ENCODE measurements around the gene DNASE2B. TPM values are rescaled to one million over a fixed set of nuclear protein-coding genes. Genes with fewer than 3 reads are reported as not detected.

Gene DNASE2B
- not detected for polyA plus RNA-seq

- H3K4me1 Mint-ChIP-seq = no peaks in the 10 kb centered on the region
- H3K27ac Mint-ChIP-seq = no peak within 1 kb of the TSS
- H3K27me3 Mint-ChIP-seq = no peaks in the 10 kb centered on the region
- no peaks in the 10 kb centered on the region for H3K36me3 Mint-ChIP-seq
- H3K4me3 Mint-ChIP-seq = no peak within 1 kb of the TSS
- H3K9me3 Mint-ChIP-seq = no peaks in the 10 kb centered on the region
Measured at GRCh38 chr1:84398175-84399155, at the start of gene DNASE2B. Gene DNASE2B, plus strand, starts transcription at chr1:84398484. Its CDS starts 81 bp downstream, at chr1:84398565.

GRCh38 chr1:84348759-84349158, 49.5 kb upstream of the DNASE2B start:
- no peak overlapping the region for H3K4me3 Mint-ChIP-seq
- H3K4me1 Mint-ChIP-seq = no peaks in the 10 kb centered on the region
- H3K9me3 Mint-ChIP-seq = no peaks in the 10 kb centered on the region
- no peaks in the 10 kb centered on the region for H3K27me3 Mint-ChIP-seq
- no peaks in the 10 kb centered on the region for H3K36me3 Mint-ChIP-seq
- H3K27ac Mint-ChIP-seq = no peak overlapping the region

GRCh38 chr1:84350104-84350503, 48.2 kb upstream of the DNASE2B start:
- no peaks in the 10 kb centered on the region for H3K36me3 Mint-ChIP-seq
- no peaks in the 10 kb centered on the region for H3K4me1 Mint-ChIP-seq
- no peak overlapping the region for H3K27ac Mint-ChIP-seq
- peaks cover 1% of the 10 kb centered on the region for H3K27me3 Mint-ChIP-seq
- no peak overlapping the region for H3K4me3 Mint-ChIP-seq
- H3K9me3 Mint-ChIP-seq = no peaks in the 10 kb centered on the region

- H3K4me3 Mint-ChIP-seq = no peak overlapping the region
- no peaks in the 10 kb centered on the region for H3K36me3 Mint-ChIP-seq
- peaks cover 1% of the 10 kb centered on the region for H3K27me3 Mint-ChIP-seq
- no peak overlapping the region for H3K27ac Mint-ChIP-seq
- H3K9me3 Mint-ChIP-seq = peaks cover 0 to under 1% (median 0%) of the 10 kb centered on the region in 3 donors
- no peaks in the 10 kb centered on the region for H3K4me1 Mint-ChIP-seq
Measured at GRCh38 chr1:84350550-84350949, 47.7 kb upstream of the DNASE2B start.

- Mint-ChIP-seq H3K36me3 (no peaks in the 10 kb centered on the region), H3K4me3 (no peak overlapping the region), H3K9me3 (peaks cover 2 to 5% (median 4%) of the 10 kb centered on the region in 3 donors), H3K4me1 (no peaks in the 10 kb centered on the region), H3K27ac (no peak overlapping the region), H3K27me3 (peaks cover 1% of the 10 kb centered on the region)
Measured at GRCh38 chr1:84352298-84353106, 45.8 kb upstream of the DNASE2B start.

- peaks cover 1% of the 10 kb centered on the region for H3K27me3 Mint-ChIP-seq
- H3K4me1 Mint-ChIP-seq = no peaks in the 10 kb centered on the region
- no peak overlapping the region for H3K27ac Mint-ChIP-seq
- H3K9me3 Mint-ChIP-seq = peaks cover 2 to 5% (median 4%) of the 10 kb centered on the region in 3 donors
- H3K4me3 Mint-ChIP-seq = no peak overlapping the region
- peaks cover 3% of the 10 kb centered on the region for H3K36me3 Mint-ChIP-seq
Measured at GRCh38 chr1:84353695-84354094, 44.6 kb upstream of the DNASE2B start.

- Mint-ChIP-seq H3K9me3 (peaks cover 2 to 5% (median 4%) of the 10 kb centered on the region in 3 donors), H3K27ac (no peak overlapping the region), H3K4me1 (no peaks in the 10 kb centered on the region), H3K36me3 (peaks cover 3% of the 10 kb centered on the region), H3K4me3 (no peak overlapping the region), H3K27me3 (peaks cover 3% of the 10 kb centered on the region)
Measured at GRCh38 chr1:84355556-84355955, 42.7 kb upstream of the DNASE2B start.

GRCh38 chr1:84356881-84357280, 41.4 kb upstream of the DNASE2B start:
- peaks cover 2 to 5% (median 4%) of the 10 kb centered on the region in 3 donors for H3K9me3 Mint-ChIP-seq
- peaks cover 3% of the 10 kb centered on the region for H3K36me3 Mint-ChIP-seq
- H3K27me3 Mint-ChIP-seq = peaks cover 3% of the 10 kb centered on the region
- no peaks in the 10 kb centered on the region for H3K4me1 Mint-ChIP-seq
- H3K4me3 Mint-ChIP-seq = no peak overlapping the region
- no peak overlapping the region for H3K27ac Mint-ChIP-seq

GRCh38 chr1:84358695-84359094, 39.6 kb upstream of the DNASE2B start:
- Mint-ChIP-seq H3K4me1 (peaks cover 0 to 1% (median 0%) of the 10 kb centered on the region in 3 donors), H3K4me3 (no peak overlapping the region), H3K27ac (no peak overlapping the region), H3K36me3 (peaks cover 3% of the 10 kb centered on the region), H3K9me3 (peaks cover 2 to 5% (median 4%) of the 10 kb centered on the region in 3 donors), H3K27me3 (peaks cover 3% of the 10 kb centered on the region)

- Mint-ChIP-seq H3K27me3 (peaks cover 2% of the 10 kb centered on the region), H3K36me3 (peaks cover 3% of the 10 kb centered on the region), H3K27ac (no peak overlapping the region), H3K4me3 (no peak overlapping the region), H3K4me1 (peaks cover 0 to 1% (median 0%) of the 10 kb centered on the region in 3 donors), H3K9me3 (peaks cover 2 to 5% (median 4%) of the 10 kb centered on the region in 3 donors)
Measured at GRCh38 chr1:84360316-84360715, 38.0 kb upstream of the DNASE2B start.

GRCh38 chr1:84361796-84362195, 36.5 kb upstream of the DNASE2B start:
- H3K4me3 Mint-ChIP-seq = no peak overlapping the region
- no peak overlapping the region for H3K27ac Mint-ChIP-seq
- peaks cover 0 to 3% (median 1%) of the 10 kb centered on the region in 3 donors for H3K9me3 Mint-ChIP-seq

GRCh38 chr1:84363019-84363418, 35.3 kb upstream of the DNASE2B start:
- Mint-ChIP-seq H3K27ac (no peak overlapping the region), H3K4me3 (no peak overlapping the region), H3K36me3 (no peaks in the 10 kb centered on the region)

More at GRCh38 chr1:84361796-84362195, 36.5 kb upstream of the DNASE2B start:
- Mint-ChIP-seq H3K4me1 (peaks cover 0 to 1% (median 0%) of the 10 kb centered on the region in 3 donors), H3K27me3 (peaks cover 2% of the 10 kb centered on the region), H3K36me3 (peaks cover 3% of the 10 kb centered on the region)

GRCh38 chr1:84363622-84364021, 34.7 kb upstream of the DNASE2B start:
- Mint-ChIP-seq H3K4me3 (no peak overlapping the region), H3K4me1 (peaks cover 0 to 1% (median 0%) of the 10 kb centered on the region in 3 donors), H3K9me3 (no peaks in the 10 kb centered on the region), H3K27me3 (peaks cover 2% of the 10 kb centered on the region), H3K36me3 (no peaks in the 10 kb centered on the region), H3K27ac (no peak overlapping the region)

More at GRCh38 chr1:84363019-84363418, 35.3 kb upstream of the DNASE2B start:
- peaks cover 0 to 1% (median 0%) of the 10 kb centered on the region in 3 donors for H3K4me1 Mint-ChIP-seq
- H3K9me3 Mint-ChIP-seq = no peaks in the 10 kb centered on the region
- peaks cover 2% of the 10 kb centered on the region for H3K27me3 Mint-ChIP-seq

- H3K4me3 Mint-ChIP-seq = no peak overlapping the region
- H3K27me3 Mint-ChIP-seq = no peaks in the 10 kb centered on the region
- H3K27ac Mint-ChIP-seq = no peak overlapping the region
- no peaks in the 10 kb centered on the region for H3K36me3 Mint-ChIP-seq
- no peaks in the 10 kb centered on the region for H3K9me3 Mint-ChIP-seq
- H3K4me1 Mint-ChIP-seq = peaks cover 0 to 1% (median 0%) of the 10 kb centered on the region in 3 donors
Measured at GRCh38 chr1:84365225-84366221, 32.8 kb upstream of the DNASE2B start.

Measured in IgD-negative memory B cell (primary cell).